ENCODE data around the gene KCNMB2. TPM values are rescaled to one million over a fixed set of nuclear protein-coding genes. Genes with fewer than 3 reads are reported as not detected.

Gene KCNMB2
- total RNA-seq, 1 donor from 2014 or later: not detected

GRCh38 chr3:178875836-178876235 lies 339.6 kb downstream of the KCNMB2 start:
- DNase-seq (ENCODE audit: low spot score): no peak
- intact Hi-C loops (cut with micrococcal nuclease): no loop called here
- H3K27ac Mint-ChIP-seq: no peak overlapping the region
- H3K9me3 Mint-ChIP-seq: no peaks in the 10 kb centered on the region
- no peaks in the 10 kb centered on the region for H3K36me3 Mint-ChIP-seq (ENCODE audit: low read depth)
- no peaks in the 10 kb centered on the region for H3K4me1 Mint-ChIP-seq (ENCODE audit: low read depth)
- H3K27me3 Mint-ChIP-seq (ENCODE audit: low read depth): no peaks in the 10 kb centered on the region
- no peak overlapping the region for H3K4me3 Mint-ChIP-seq (ENCODE audit: low read depth)

- H3K27me3 Mint-ChIP-seq (ENCODE audit: low read depth): no peaks in the 10 kb centered on the region
- intact Hi-C loops (cut with micrococcal nuclease): no loop called here
Measured at GRCh38 chr3:178880274-178880673, 344.0 kb downstream of the KCNMB2 start.

More at GRCh38 chr3:178880274-178880673, 344.0 kb downstream of the KCNMB2 start:
- H3K9me3 Mint-ChIP-seq: no peaks in the 10 kb centered on the region
- DNase-seq (ENCODE audit: low spot score): no peak
- H3K4me3 Mint-ChIP-seq (ENCODE audit: low read depth): no peak overlapping the region
- no peaks in the 10 kb centered on the region for H3K4me1 Mint-ChIP-seq (ENCODE audit: low read depth)
- H3K27ac Mint-ChIP-seq: no peak overlapping the region
- H3K36me3 Mint-ChIP-seq (ENCODE audit: low read depth): no peaks in the 10 kb centered on the region

Data from activated T-helper 2 cell treated with anti-CD3 and anti-CD28 coated beads, Interferon-gamma antibody, Interleukin-2, Interleukin-4, amounts not matched to agents 10 μg/mL and 5 μg/mL and 100 μg/mL, durations not matched to agents 14 hours and 24 hours and 36 hours (primary cell).